Measurements from ENCODE around the gene SEPTIN7.

Gene SEPTIN7

GRCh38 chr7:35839860-35840854 lies 39.3 kb downstream of the SEPTIN7 start:
- FAIRE-seq: no peak

GRCh38 chr7:35846816-35847412 lies 46.1 kb downstream of the SEPTIN7 start:
- FAIRE-seq: no peak

GRCh38 chr7:35848725-35849124 lies 47.9 kb downstream of the SEPTIN7 start:
- FAIRE-seq: no peak

- no peak for FAIRE-seq
These were observed 48.4 kb downstream of the SEPTIN7 start for GRCh38 chr7:35849158-35849831.

GRCh38 chr7:35849954-35850353 lies 49.1 kb downstream of the SEPTIN7 start:
- no peak for FAIRE-seq
